ENCODE data around the gene SYS1. TPM values are rescaled to one million over a fixed set of nuclear protein-coding genes. Genes with fewer than 3 reads are reported as not detected.

The SYS1 gene
- total RNA-seq, 2 experiments from 2014 or later = 94.8 to 107 TPM

DNA sequence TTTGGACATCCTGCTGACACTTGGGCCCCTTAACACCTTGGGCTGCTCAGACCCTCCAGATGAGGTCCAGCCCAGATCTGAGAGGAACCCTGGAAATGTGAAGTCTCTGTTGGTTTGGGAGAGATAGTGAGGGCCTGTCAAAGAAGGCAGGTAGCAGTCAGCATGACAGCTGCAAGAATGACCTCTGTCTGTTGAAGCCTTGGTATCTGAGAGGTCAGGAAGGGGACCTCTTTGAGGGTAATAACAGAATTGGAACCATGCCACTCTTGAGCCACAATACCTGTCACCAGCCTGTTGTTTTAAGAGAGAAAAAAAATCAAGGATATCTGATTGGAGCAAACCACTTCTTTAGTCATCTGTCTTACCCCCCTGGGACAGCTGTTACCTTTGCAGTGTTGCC is 4.2 kb downstream of the SYS1 start:
- H3K4me3 Mint-ChIP-seq = no peak overlapping the region

DNA sequence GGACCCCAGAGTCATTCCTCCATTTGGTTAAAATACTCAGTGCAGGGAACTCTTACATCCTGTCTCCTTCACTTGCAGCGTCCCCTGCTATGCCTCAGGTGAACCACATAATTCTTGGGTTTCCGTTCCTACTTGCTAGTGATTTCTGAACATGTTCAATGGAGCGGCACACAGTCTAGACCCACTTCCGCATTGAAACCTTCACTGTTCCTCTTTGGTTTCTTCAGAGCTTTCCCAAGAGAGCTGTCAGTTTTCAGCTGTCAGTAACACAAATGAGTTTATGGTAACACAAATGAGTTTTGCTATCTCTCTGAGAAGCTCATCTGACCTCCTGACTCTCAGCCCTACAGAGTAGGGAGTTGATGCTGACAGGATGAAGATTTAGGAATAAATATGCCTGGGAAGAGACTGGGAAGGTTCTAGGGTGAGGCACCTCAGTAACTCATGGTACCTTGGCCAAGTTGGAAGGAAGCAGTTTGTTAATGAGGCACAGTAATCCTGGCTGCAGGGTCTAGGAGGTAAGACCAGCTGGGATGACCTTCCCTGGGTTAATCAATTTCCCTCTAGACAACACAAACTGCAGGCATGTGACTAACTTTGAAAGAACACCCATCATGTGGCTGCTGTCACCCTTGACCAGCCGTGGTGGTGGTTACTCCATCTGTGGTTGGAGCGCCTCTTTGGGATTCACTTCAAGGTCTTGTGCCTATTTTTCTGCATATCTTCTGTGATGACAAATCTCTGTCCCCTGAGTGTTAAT is 5.4 kb downstream of the SYS1 start:
- ATAC-seq (ENCODE audit: poor library complexity) = peak; percentile 71
- CTCF ChIA-PET = interaction anchor here (1.0 to 5.3 kb wide), 2 partner anchors 47 to 68 kb away, joined by 3 to 29 read pairs; partner anchors contain the start of gene PIGT
- TF ChIP-seq, protein P1, sequence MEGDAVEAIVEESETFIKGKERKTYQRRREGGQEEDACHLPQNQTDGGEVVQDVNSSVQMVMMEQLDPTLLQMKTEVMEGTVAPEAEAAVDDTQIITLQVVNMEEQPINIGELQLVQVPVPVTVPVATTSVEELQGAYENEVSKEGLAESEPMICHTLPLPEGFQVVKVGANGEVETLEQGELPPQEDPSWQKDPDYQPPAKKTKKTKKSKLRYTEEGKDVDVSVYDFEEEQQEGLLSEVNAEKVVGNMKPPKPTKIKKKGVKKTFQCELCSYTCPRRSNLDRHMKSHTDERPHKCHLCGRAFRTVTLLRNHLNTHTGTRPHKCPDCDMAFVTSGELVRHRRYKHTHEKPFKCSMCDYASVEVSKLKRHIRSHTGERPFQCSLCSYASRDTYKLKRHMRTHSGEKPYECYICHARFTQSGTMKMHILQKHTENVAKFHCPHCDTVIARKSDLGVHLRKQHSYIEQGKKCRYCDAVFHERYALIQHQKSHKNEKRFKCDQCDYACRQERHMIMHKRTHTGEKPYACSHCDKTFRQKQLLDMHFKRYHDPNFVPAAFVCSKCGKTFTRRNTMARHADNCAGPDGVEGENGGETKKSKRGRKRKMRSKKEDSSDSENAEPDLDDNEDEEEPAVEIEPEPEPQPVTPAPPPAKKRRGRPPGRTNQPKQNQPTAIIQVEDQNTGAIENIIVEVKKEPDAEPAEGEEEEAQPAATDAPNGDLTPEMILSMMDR (IDR thresholded peaks at IDR 0.05) = no peak

More for the DNA sequence above, 4.2 kb downstream of the SYS1 start:
- ChIA-PET CTCF (interaction anchor here (5.3 kb wide), 1 partner anchor 70 kb away, joined by 29 read pairs; no protein-coding TSS in a partner anchor), POLR2A (interaction anchor here (1.3 to 2.3 kb wide), 2 partner anchors 69 to 83 kb away, joined by 3 to 10 read pairs; no protein-coding TSS in a partner anchor)
- no peaks in the 10 kb centered on the region for H3K9me3 ChIP-seq (ENCODE audit: control insufficient read depth in 1 of 2, insufficient read depth in 1 of 2, low read length in 2 of 2)
- ATAC-seq (ENCODE audit: poor library complexity) (no peak), DNase-seq (no peak)
- H3K27ac ChIP-seq (ENCODE audit: low read depth in 1 of 2, low read length in 2 of 2) = no peak overlapping the region
- H3K4me1 Mint-ChIP-seq (ENCODE audit: low read depth) = peaks cover 76% of the 10 kb centered on the region
- H3K4me3 ChIP-seq (ENCODE audit: low read length) = no peak overlapping the region
- peaks cover 62% of the 10 kb centered on the region for H3K4me1 ChIP-seq (ENCODE audit: insufficient read depth, low read length)
- TF ChIP-seq, protein P1 (IDR thresholded peaks at IDR 0.05) = no peak
- H3K27ac Mint-ChIP-seq = no peak overlapping the region
- peaks cover 52% of the 10 kb centered on the region for H3K36me3 Mint-ChIP-seq (ENCODE audit: low read depth)
- H3K27me3 Mint-ChIP-seq = no peaks in the 10 kb centered on the region
- no peaks in the 10 kb centered on the region for H3K27me3 ChIP-seq (ENCODE audit: control insufficient read depth in 1 of 2, insufficient read depth in 2 of 2, low read length in 2 of 2)
- H3K36me3 ChIP-seq (ENCODE audit: insufficient read depth, low read length) = peaks cover 36% of the 10 kb centered on the region
- intact Hi-C loops (cut with DNase I, micrococcal nuclease) = loop anchor here in 1 of 2 experiments (5.0 kb wide), 1 partner anchor 480 kb away; the partner anchor contains the start of gene YWHAB
- H3K9me3 Mint-ChIP-seq = no peaks in the 10 kb centered on the region

DNA sequence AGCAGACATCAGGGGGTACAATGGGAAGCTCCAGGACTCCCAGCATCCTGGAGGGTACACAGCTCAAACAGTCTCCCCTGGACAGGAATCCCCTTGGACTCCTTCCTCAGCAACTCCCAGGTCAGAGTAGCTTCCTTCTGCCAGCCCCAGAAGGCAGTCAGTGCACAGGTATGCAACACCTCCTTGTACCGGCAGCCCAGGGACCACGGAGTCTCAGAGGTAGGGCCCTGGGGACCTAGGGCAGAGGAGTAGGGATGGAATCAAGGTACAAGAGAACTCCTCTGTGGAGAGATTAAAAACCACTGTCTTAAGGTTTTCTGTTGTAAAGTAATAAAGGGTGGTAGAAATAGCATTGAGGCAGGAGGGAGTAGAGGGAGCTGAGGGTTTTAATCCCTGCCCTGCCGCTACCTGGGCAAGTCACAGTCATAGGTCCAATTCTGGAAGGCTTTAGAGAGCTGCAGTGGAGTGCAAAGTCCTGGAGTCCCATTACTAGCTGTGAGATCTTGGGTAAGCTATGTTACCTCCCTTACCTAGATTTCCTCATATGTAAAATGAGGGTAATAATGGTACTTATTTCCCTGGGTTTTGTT is 7.7 kb downstream of the SYS1 start:
- peak overlapping the region; percentile 80 for H3K27ac Mint-ChIP-seq
- no peaks in the 10 kb centered on the region for H3K27me3 ChIP-seq (ENCODE audit: control insufficient read depth in 1 of 2, insufficient read depth in 2 of 2, low read length in 2 of 2)
- H3K9me3 ChIP-seq (ENCODE audit: control insufficient read depth in 1 of 2, insufficient read depth in 1 of 2, low read length in 2 of 2) = no peaks in the 10 kb centered on the region
- H3K27me3 Mint-ChIP-seq = no peaks in the 10 kb centered on the region
- H3K9me3 Mint-ChIP-seq = no peaks in the 10 kb centered on the region
- ChIA-PET POLR2A (interaction anchor here (4.1 to 4.7 kb wide), 2 partner anchors 45 to 67 kb away, joined by 60 to 89 read pairs; partner anchors contain the start of gene PIGT), CTCF (interaction anchor here (1.2 to 9.5 kb wide), 2 partner anchors 67 to 77 kb away, joined by 3 to 132 read pairs; no protein-coding TSS in a partner anchor)
- peaks cover 71% of the 10 kb centered on the region for H3K4me1 Mint-ChIP-seq (ENCODE audit: low read depth)
- no peak overlapping the region for H3K27ac ChIP-seq (ENCODE audit: low read depth in 1 of 2, low read length in 2 of 2)
- DNase-seq = no peak
- H3K36me3 ChIP-seq (ENCODE audit: insufficient read depth, low read length) = peaks cover 30% of the 10 kb centered on the region
- TF ChIP-seq, protein P1 (IDR thresholded peaks at IDR 0.05) = no peak
- H3K4me1 ChIP-seq (ENCODE audit: insufficient read depth, low read length) = peaks cover 55% of the 10 kb centered on the region
- peaks cover 48% of the 10 kb centered on the region for H3K36me3 Mint-ChIP-seq (ENCODE audit: low read depth)
- H3K4me3 Mint-ChIP-seq = peak overlapping the region; percentile 51
- intact Hi-C loops (cut with DNase I, micrococcal nuclease) = loop anchor here in 1 of 2 experiments (5.0 kb wide), 1 partner anchor 487 kb away; the partner anchor contains the start of genes ACOT8 and ZSWIM3
- no peak overlapping the region for H3K4me3 ChIP-seq (ENCODE audit: low read length)
- ATAC-seq (ENCODE audit: poor library complexity) = no peak

More for the DNA sequence above, 5.4 kb downstream of the SYS1 start:
- H3K27me3 Mint-ChIP-seq = no peaks in the 10 kb centered on the region
- POLR2A ChIA-PET = interaction anchor here (0.9 to 2.3 kb wide), 3 partner anchors 39 to 68 kb away, joined by 3 to 10 read pairs (median 5); no protein-coding TSS in a partner anchor
- no peaks in the 10 kb centered on the region for H3K9me3 Mint-ChIP-seq
- peak in 8 of 14 experiments; percentile 10 to 82 (median 40) for DNase-seq
- peaks cover 68% of the 10 kb centered on the region for H3K4me1 ChIP-seq (ENCODE audit: insufficient read depth, low read length)
- H3K36me3 Mint-ChIP-seq (ENCODE audit: low read depth) = peaks cover 52% of the 10 kb centered on the region
- no peaks in the 10 kb centered on the region for H3K27me3 ChIP-seq (ENCODE audit: control insufficient read depth in 1 of 2, insufficient read depth in 2 of 2, low read length in 2 of 2)
- no peak overlapping the region for H3K4me3 ChIP-seq (ENCODE audit: low read length)
- peak overlapping the region in 1 of 2 donors; percentile 38 for H3K27ac ChIP-seq (ENCODE audit: low read depth in 1 of 2, low read length in 2 of 2)
- peaks cover 36% of the 10 kb centered on the region for H3K36me3 ChIP-seq (ENCODE audit: insufficient read depth, low read length)
- H3K9me3 ChIP-seq (ENCODE audit: control insufficient read depth in 1 of 2, insufficient read depth in 1 of 2, low read length in 2 of 2) = no peaks in the 10 kb centered on the region
- intact Hi-C loops (cut with DNase I, micrococcal nuclease) = loop anchor here in 1 of 2 experiments (5.0 kb wide), 1 partner anchor 481 kb away; the partner anchor contains the start of gene YWHAB
- peak overlapping the region; percentile 73 for H3K27ac Mint-ChIP-seq
- H3K4me1 Mint-ChIP-seq (ENCODE audit: low read depth) = peaks cover 80% of the 10 kb centered on the region
- H3K4me3 Mint-ChIP-seq = peak overlapping the region; percentile 55

All from CD4-positive, alpha-beta T cell (primary cell).